ENCODE data around the gene ROM1.

The ROM1 gene

DNA sequence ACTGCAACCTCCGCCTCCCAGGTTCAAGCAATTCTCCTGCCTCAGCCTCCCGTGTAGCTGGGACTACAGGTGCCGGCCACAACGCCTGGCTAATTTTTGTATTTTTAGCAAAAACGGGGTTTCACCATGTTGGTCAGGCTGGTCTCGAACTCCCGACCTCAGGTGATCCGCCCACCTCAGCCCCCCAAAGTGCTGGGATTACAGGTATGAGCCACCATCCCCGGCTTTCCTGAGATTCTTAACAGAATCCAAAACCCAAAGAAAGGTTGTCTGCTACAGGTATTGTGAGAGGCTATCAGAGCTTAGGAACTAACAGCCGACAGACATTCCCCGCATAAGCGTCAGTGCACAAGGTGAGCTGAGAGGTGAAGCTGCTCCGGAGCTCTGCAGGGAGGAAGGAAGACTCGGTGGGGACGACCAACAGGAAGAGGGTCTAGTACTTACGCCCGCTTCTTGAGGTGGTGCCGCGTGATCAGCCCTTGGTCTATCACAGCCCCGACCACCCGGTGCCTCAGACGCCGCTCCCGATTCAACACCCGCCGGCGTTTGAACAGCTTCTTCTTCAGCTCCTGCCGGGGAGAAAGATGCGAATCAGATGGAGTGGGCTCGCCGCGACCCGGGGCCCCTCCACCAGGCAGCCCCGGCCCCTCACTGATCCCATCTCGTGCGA is 51.5 kb downstream of the ROM1 start:
- Histone ChIP-seq H3K9me3 (no peaks in the 10 kb centered on the region), H3K9ac (peak overlapping the region; percentile 97), H3K27me3 (no peaks in the 10 kb centered on the region), H3K4me1 (peaks cover 40% of the 10 kb centered on the region), H3K4me3 (peak overlapping the region; percentile 96), H3K36me3 (peaks cover 51% of the 10 kb centered on the region), H3K27ac (peak overlapping the region; percentile 92), H3K4me2 (peak overlapping the region; percentile 73), H4K20me1 (peaks cover 16% of the 10 kb centered on the region)
- no peak for TF ChIP-seq Cebpa-rat (IDR thresholded peaks at IDR 0.05)
